GM19468 (cell line): ENCODE data around the gene ZKSCAN3.
"Not testable (repeated sequence)": the region's sequence is repeated elsewhere in the genome, so short reads cannot be mapped to it uniquely, and the experiment has no call there.

ENCODE experiments used
- ATAC-seq: cut with Tn5 transposase; IDR thresholded peaks from one replicate; pipeline ENCODE4 v1.9.1; 2021; ENCODE audit warnings: mild to moderate bottlenecking, moderate library complexity, moderate number of reproducible peaks; ENCODE audit not compliant: unreplicated experiment; ENCODE audit errors: extremely low read depth

The ZKSCAN3 gene

GRCh38 chr6:28340310-28341095 is 9.2 kb upstream of the ZKSCAN3 start:
- no peak for ATAC-seq

- ATAC-seq: no peak
Measured at GRCh38 chr6:28343898-28344677, 5.7 kb upstream of the ZKSCAN3 start.

GRCh38 chr6:28345201-28345600 is 4.5 kb upstream of the ZKSCAN3 start:
- no peak for ATAC-seq

- no peak for ATAC-seq
Measured at GRCh38 chr6:28347119-28347518, 2.6 kb upstream of the ZKSCAN3 start.

- ATAC-seq: no peak
Measured at GRCh38 chr6:28349344-28349891, 329 bp upstream of the ZKSCAN3 start.

- no peak for ATAC-seq
Measured at GRCh38 chr6:28351087-28351486, 1.3 kb downstream of the ZKSCAN3 start.

- no peak for ATAC-seq
Measured at GRCh38 chr6:28351493-28351925, 1.8 kb downstream of the ZKSCAN3 start.

GRCh38 chr6:28353356-28353755 is 3.6 kb downstream of the ZKSCAN3 start:
- ATAC-seq: no peak

- ATAC-seq: no peak
Measured at GRCh38 chr6:28353981-28354676, 4.4 kb downstream of the ZKSCAN3 start.

- ATAC-seq: no peak
Measured at GRCh38 chr6:28354688-28355554, 5.2 kb downstream of the ZKSCAN3 start.

- ATAC-seq: peak; percentile 21
Measured at GRCh38 chr6:28355743-28356665, 6.3 kb downstream of the ZKSCAN3 start.

GRCh38 chr6:28356666-28357020 is 6.9 kb downstream of the ZKSCAN3 start:
- ATAC-seq: no peak

GRCh38 chr6:28357036-28357435 is 7.3 kb downstream of the ZKSCAN3 start:
- no peak for ATAC-seq

- not testable (repeated sequence) for ATAC-seq
Measured at GRCh38 chr6:28359562-28359961, 9.8 kb downstream of the ZKSCAN3 start.

GRCh38 chr6:28360961-28361360 is 11.2 kb downstream of the ZKSCAN3 start:
- ATAC-seq: no peak

GRCh38 chr6:28365590-28365989 is 15.8 kb downstream of the ZKSCAN3 start:
- not testable (repeated sequence) for ATAC-seq

GRCh38 chr6:28368522-28368921 is 18.8 kb downstream of the ZKSCAN3 start:
- no peak for ATAC-seq

- ATAC-seq: no peak
Measured at GRCh38 chr6:28369463-28369862, 19.7 kb downstream of the ZKSCAN3 start.

GRCh38 chr6:28370440-28370839 is 20.7 kb downstream of the ZKSCAN3 start:
- ATAC-seq: no peak
